HL-60 (cell line): ENCODE results near the gene DAZAP1.

Experiments used
- DNase-seq, 2 experiments: peaks; one replicate each; pipeline ENCODE4 v3.0.0-alpha.2; 2010 to 2020; ENCODE audit warnings: low read depth in 1 of 2, low spot score in 1 of 2
- H3K27ac ChIP-seq: fragments of 250-450 bp; sonication (Bioruptor Pico); replicated peaks from 2 replicates; pipeline ENCODE4 v1.5.1; 2020; ENCODE audit warnings: mild to moderate bottlenecking, moderate library complexity
- H3K27me3 ChIP-seq: fragments of 250-450 bp; sonication (Bioruptor Pico); 2 replicates; pipeline ENCODE4 v1.5.1; 2021; ENCODE audit warnings: mild to moderate bottlenecking, moderate library complexity; ENCODE audit not compliant: insufficient read depth, poor library complexity, severe bottlenecking
- H3K4me3 ChIP-seq: replicated peaks from 2 replicates; pipeline ENCODE4 v1.5.1; 2011; ENCODE audit warnings: mild to moderate bottlenecking, control low read depth, low read length; ENCODE audit not compliant: insufficient read depth
- CTCF ChIP-seq: IDR thresholded peaks from one replicate; pipeline ENCODE4 v1.5.1; 2011; ENCODE audit warnings: low read length, control low read depth, inconsistent platforms; ENCODE audit not compliant: insufficient read depth
- GABPA ChIP-seq: IDR thresholded peaks from 2 replicates; pipeline ENCODE4 v1.6.1; 2012; ENCODE audit warnings: low read depth
- POLR2AphosphoS5 ChIP-seq: IDR thresholded peaks from 2 replicates; pipeline ENCODE4 v1.6.1; 2012; ENCODE audit warnings: low read depth
- SPI1 ChIP-seq: IDR thresholded peaks from 2 replicates; pipeline ENCODE4 v1.6.1; 2012; ENCODE audit warnings: low read depth, mild to moderate bottlenecking, borderline replicate concordance
- TF ChIP-seq, protein P1 (sequence below): IDR thresholded peaks from 2 replicates; pipeline ENCODE4 v1.6.1; 2012; ENCODE audit warnings: low read depth; ENCODE audit not compliant: insufficient replicate concordance

Gene DAZAP1

DNA sequence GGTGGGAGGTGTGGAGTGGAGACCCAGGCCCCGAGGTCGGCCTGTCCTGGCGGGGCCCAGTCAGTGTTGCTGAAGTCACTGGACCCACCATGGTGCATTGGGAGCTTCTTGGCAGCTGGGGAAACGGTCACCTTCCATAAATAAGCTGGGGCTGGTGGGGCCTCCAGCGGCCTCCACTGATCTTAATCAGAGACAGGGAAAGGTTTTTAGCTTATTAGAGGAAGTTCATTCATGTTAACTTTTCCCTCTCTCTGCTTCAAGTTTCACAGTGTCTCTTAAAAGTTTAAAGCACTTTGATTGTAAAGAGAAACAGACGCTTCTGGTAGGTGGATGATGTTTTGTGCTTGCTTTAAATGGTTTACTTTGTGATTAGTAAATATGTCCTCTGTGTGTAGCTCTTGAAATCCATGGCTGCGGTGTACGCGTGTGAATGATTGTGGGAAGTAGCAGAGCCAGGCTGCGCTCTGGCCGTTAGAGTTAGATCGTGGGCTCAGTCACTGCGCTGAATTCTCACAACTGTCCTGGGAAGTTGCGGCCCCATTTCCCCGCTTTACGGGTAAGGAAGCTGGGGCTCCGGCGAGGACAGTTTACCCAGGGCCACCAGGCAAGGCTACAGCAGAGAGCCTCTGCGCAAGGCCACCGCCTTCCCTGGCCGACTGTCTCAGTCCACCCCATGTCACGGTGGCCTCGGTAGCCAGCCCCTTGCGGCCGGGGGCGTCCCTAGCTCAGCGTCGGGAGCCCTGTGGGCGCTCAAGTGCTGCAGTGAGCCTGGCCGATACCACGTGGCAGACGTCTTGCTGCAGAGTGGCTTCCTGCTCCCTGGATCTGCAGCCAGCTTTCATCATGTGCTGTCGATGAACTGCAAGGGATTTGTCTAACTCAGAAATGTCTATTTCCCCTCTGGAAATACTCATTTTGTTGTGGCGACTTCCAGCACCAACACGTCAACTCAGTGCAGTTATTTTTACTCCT is 40.2 kb upstream of the DAZAP1 start:
- peak; percentile 51 to 75 for DNase-seq
- peak overlapping the region; percentile 91 for H3K27ac ChIP-seq
- no peaks in the 10 kb centered on the region for H3K27me3 ChIP-seq
- TF ChIP-seq, protein P1, sequence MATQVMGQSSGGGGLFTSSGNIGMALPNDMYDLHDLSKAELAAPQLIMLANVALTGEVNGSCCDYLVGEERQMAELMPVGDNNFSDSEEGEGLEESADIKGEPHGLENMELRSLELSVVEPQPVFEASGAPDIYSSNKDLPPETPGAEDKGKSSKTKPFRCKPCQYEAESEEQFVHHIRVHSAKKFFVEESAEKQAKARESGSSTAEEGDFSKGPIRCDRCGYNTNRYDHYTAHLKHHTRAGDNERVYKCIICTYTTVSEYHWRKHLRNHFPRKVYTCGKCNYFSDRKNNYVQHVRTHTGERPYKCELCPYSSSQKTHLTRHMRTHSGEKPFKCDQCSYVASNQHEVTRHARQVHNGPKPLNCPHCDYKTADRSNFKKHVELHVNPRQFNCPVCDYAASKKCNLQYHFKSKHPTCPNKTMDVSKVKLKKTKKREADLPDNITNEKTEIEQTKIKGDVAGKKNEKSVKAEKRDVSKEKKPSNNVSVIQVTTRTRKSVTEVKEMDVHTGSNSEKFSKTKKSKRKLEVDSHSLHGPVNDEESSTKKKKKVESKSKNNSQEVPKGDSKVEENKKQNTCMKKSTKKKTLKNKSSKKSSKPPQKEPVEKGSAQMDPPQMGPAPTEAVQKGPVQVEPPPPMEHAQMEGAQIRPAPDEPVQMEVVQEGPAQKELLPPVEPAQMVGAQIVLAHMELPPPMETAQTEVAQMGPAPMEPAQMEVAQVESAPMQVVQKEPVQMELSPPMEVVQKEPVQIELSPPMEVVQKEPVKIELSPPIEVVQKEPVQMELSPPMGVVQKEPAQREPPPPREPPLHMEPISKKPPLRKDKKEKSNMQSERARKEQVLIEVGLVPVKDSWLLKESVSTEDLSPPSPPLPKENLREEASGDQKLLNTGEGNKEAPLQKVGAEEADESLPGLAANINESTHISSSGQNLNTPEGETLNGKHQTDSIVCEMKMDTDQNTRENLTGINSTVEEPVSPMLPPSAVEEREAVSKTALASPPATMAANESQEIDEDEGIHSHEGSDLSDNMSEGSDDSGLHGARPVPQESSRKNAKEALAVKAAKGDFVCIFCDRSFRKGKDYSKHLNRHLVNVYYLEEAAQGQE = peak; percentile 64
- TF ChIP-seq GABPA = no peak
- TF ChIP-seq SPI1 = no peak; the same call in 1 of the 2 replicates
- TF ChIP-seq POLR2AphosphoS5 = peak; percentile 62
- TF ChIP-seq CTCF = no peak
- no peak overlapping the region for H3K4me3 ChIP-seq

DNA sequence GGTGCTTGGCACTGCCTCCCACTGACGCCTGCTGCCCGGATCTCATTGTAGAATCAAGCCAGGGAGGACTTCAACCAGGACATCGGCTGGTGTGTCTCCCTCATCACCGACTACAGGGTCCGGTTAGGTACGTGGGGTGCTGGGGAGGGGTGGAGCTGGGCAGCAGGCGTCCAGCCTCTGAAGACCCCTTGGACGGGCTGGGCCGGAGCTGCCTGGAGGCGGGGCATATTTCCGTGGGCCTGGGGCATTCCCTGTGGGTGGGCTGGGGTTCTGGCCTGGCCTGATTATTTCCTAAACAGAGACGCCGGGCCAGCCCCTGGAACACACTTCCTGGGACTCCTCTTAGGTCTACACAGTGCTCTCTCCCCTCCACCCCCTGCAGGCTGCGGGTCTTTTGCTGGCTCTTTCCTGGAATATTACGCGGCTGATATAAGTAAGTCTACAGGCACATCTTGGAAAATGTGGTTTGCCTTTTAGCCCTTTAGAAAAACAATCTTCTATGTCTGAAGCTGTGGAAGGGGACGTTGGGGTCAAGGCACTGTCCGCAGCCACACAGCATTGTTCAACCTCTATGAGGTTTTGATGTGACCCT is 38.1 kb upstream of the DAZAP1 start:
- no peak overlapping the region for H3K4me3 ChIP-seq
- H3K27me3 ChIP-seq = no peaks in the 10 kb centered on the region
- TF ChIP-seq GABPA (no peak), CTCF (no peak), POLR2AphosphoS5 (no peak)
- TF ChIP-seq, protein P1 = no peak
- no peak overlapping the region for H3K27ac ChIP-seq
- no peak for DNase-seq

- Histone ChIP-seq H3K27me3 (no peaks in the 10 kb centered on the region), H3K4me3 (no peak overlapping the region), H3K27ac (no peak overlapping the region)
- no peak for TF ChIP-seq POLR2AphosphoS5
- TF ChIP-seq GABPA = no peak
- no peak for TF ChIP-seq SPI1
- no peak for TF ChIP-seq CTCF
- TF ChIP-seq, protein P1 = no peak
- no peak for DNase-seq
These were observed 36.6 kb upstream of the DAZAP1 start for GRCh38 chr19:1370579-1371361.
